NCI-H1694 treated with DMSO at 0.1 percent for 48 hours (cell line): ENCODE results near the gene MMS22L.
"Not testable (repeated sequence)": the region's sequence is repeated elsewhere in the genome, so short reads cannot be mapped to it uniquely, and the experiment has no call there.

Experiments used
- DNase-seq: peaks from one replicate; lab custom pipeline; 2025; lab: John Stamatoyannopoulos, UW

Gene MMS22L

DNA sequence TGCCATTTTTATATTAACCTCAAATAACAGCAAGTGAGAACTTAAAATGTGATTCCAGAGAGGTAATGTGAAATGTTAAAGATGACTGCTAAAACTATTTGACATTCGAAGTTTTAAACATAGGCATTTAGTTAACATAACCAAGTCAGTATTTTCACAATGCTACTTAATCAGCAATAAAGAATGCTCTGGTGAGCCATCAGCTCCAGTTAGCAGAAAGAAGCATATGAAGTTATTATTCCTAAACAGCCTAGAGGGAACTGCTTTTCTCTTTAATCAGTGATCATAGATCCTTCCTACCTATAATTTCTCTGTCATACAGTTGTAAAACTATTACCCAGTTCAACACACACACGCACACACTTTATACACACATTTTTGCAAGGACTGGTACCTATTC, 60.1 kb downstream of the MMS22L start:
- DNase-seq: no peak

DNA sequence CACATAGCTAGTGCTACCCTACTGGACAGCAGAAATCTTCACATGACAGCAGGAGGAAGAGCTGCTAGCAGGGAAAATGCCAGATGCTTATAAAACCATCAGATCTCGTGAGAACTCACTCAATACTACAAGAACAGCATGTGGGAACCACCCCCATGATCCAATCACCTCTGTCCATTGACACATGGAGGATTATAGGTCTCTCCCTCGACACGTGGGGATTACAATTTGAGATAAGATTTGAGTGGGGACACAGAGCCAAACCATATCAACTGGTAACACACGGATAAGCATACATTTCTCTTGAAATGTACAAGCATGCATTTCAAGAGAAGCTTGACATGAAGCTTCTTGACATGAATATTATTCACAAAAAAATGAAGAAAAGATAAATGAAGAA, 64.1 kb downstream of the MMS22L start:
- no peak for DNase-seq

DNA sequence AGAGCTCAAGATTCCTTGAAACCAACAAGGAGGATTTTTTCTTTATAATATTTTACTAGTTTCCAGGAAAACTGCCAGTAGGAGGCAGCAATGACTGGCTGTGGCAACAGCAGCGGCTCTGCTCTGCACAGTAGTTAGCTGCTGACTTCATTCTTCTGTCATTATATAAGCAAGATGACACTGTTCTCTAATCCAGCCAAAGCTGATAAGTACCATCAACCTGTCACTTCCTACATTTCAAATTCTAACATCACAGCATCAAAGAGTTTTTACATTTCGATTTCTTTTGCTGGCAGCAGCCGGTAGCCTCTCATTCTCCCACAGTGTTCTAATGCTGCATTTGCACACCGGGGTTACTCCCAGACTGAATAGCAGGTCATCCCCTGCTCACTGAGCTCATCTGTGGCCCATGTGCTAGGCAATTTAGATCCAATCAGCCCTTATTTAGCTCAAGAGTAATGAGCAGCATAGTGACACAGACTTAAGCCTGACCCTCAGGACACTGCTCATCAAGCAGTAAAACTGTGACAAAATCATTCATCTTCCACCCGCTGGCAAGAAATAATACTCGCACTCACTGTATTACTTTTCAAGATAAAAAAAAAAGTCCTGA, 67.8 kb downstream of the MMS22L start:
- peak; percentile 26 for DNase-seq

DNA sequence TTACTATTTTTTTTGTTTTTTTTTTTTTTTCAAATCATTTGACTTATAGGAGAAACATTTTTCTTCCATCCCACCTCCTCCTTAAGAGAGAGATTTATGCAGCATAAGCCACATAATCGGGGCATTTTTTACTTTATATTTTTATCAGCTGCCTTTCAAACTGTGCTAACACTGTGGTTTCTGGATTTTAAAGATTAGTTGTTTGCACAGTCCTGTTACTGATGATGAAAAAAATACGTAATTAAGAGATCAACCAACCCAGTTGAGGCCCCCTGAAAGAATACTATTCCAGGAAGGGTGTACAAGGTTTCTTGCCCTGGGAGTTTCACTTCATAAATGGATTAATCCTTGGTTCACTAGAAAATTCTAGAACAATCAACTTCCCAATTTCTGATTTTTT, 68.3 kb downstream of the MMS22L start:
- DNase-seq: no peak

DNA sequence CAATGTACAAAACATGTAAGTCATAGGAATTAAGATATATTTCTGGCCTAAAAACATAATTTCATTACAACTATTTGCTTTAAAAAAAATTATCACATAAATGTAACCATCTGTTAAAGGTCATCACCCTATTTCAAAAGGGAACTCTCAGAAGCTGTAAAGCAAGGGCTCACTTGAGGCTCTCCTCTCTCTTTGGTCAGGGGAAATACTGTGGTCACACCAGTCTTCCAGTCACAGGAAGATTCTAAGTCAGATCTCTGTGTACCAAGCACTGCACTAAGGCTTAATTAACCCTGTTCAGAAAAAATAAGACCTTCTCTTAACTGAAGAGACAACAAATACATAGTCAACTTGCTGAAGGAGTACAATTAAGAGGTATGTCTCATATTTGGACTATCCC, 75.6 kb downstream of the MMS22L start:
- DNase-seq: no peak

DNA sequence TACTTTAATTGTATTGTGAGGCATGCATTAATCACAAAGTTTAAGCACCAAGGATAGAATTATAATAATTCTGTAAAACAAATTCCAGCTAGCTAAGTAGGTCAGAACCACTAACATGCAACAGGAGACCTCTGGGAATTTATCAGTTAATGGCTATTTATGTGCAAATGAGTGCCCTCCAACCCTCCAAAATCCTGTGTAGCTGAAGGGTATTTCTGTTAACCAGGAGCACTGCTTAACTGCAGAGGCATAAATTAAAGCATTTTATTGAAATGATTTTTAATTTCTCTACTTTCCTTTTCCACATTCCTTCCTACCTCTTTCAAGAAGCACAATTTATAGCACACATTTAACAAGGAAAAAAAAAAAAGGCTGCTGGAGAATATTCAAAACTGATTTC, 77.0 kb downstream of the MMS22L start:
- no peak for DNase-seq

DNA sequence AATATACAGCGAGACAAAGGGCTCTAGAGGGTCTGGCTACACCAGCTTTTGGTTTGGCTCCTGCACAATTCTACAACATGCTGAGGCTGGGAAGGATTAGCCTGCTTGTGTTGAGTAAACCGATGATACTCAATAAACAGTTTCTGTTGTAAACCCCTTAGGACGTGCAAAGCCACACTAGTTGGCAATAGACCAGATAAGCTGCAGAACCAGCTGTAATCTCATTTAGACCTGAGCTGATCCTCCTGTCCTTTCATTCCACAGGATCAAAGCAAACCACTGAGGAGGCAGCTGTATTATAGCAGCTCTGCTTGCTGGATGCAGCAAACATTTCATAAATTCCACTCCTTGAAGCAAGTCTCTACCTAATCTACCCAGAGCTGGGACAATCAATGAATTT, 79.7 kb downstream of the MMS22L start:
- DNase-seq: peak; percentile 9

DNA sequence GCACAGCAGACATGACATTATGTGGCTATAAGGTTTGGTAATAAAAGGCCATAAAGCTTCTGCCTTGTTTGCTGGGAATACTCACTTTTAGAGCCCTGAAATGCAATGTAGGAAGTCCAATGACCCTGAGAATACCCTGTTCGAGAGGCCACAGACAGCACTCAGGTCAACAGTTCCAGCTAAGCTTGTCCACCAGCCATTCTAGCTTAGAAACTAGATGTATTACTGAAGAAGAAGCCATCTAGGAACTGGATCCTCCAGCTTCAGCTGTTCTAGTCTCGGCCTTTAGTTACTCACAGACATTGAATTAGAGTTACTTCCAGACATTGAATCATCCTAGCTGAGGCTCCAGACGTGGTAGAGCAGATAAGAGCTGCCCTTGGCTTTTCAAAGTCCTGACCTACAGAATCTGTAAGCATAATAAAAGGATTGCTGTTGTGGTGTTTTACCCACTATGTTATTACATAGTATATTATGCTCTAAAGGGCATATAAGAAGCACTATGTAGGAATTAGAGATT, 84.9 kb downstream of the MMS22L start:
- DNase-seq: no peak

DNA sequence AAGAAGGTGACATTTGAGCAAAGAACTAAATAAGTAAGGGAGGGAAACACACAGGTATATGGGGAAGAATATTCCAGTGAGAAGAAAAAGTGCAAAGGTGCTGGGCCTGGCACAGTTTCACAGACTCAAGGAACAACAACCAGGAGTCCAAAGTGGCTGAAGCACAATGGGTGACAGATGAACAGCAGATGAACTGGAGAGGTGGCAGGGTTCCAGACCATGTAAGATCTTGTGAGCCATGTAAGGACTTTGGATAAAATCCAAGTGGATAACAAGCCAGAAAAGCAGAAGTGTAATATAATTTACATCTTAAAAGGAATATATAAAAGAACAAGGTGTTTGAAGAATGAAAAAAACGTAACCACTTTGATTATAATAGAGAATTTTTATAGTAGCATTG, 87.9 kb downstream of the MMS22L start:
- DNase-seq: peak; percentile 16

DNA sequence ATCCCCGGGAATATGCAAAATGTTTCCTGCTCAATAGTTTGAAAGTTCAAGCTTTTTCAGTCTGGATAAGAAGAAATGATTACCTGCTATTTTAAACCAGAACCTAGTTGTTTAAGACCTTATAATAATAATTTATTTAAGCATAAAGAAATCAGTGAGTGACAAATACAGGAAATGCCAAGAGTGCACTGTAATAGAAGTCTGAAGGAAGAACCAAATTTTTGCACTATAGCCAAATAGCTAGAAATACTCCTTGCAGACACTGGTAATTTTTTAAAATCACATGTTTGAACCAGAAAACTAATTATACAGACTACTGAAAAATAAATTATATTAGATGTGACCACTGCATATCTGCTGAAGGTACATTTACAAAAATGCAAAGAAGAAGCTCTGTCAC, 93.2 kb downstream of the MMS22L start:
- DNase-seq: no peak

DNA sequence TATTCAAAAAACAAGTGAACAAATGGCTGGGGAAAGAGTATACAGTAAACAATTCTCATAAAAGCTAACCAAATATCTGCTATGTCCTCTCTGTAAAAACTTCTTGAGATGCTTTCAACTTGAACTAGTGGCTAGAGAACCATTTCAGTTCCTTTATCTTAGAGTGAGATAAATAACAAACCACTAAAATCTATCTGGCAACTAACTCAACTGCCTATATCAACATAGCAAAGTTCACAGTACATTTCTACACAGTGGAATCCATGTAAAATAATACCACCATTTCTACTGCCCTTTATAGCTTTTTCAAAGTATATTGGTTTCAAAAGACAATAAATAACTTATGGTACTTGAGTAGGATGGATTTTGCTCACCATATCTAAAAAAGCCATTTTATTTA, 95.1 kb downstream of the MMS22L start:
- no peak for DNase-seq

DNA sequence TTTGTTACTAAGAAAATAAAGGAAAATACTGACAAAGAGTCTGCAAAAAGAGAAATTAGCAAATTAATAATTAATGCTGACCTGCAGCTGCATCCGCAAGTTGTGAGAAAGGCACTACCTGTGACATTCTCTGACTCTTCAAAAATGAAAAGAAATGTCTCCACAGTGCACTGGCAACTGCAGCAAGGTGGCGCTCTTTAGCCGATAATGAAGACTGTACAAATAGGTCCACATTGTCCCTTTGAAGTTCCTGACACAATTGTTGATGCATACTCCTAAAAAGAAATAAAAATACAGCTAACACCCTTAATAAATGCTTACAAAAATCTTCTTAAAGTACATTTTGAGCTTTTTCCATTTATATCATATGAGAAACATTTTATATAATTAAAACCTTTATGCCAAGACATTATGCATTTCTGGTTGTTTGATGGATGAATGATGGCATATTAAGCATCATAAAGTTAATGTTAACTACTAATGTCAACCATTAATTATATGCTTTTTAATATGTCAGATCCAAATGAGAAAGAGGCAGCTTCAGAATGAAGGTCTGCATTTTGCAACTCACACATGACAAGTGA, 96.5 kb downstream of the MMS22L start:
- DNase-seq: peak; percentile 58

DNA sequence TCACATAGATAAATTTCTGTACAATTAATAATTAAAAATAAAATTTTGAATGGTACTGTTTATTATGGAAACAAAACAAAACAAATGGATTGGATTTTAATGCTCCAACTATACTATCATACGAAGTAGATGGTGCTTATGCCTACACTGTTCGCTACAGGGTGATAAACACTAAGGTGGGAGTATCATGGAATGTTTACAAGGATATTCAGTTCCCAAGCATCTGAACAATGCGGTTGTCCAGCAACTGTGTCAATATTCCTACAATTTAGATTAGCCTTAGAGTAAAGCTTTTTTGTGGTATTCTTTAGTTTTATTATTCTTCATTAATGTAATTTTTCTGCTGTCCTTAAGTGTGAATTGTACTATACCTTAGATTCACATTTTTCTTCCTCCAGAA, 105.1 kb downstream of the MMS22L start:
- DNase-seq: no peak

DNA sequence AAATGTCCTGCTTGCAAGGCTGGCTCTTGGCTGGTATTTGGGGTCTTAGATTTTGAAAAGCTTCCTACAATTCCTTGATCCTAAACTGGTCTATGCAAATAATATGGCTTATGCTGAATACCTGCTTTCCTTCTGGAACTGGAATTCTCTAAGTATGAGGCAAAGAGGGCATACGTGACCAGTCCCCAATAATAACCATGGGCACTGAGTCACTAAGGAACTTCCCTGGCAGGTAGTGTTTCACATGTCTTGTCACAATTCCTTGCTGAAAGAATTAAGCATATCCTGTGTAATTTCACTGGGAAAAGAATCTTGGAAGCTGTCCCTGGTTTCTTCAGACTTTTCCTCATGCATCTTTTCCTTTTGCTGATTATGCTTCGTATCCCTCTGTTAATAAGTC, 106.5 kb downstream of the MMS22L start:
- DNase-seq: no peak

DNA sequence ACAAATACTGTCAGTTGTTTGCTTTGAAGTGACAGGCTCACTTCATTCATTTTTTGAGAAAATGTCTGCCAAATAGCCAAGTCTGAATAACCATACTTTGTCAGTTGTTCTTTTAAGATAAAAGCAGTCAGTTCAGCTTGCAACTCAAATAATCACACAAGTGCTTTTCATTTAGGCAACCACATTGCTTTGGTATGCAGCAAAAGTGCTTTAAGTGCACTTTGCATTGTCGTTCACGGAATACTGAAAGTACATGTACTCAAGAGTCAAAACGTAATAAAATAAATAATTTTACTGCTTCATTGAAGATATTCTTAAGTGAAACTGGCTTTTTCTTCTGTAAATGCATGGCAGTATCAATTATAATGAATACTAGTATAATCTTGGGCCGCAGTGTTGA, 107.2 kb downstream of the MMS22L start:
- DNase-seq: no peak

DNA sequence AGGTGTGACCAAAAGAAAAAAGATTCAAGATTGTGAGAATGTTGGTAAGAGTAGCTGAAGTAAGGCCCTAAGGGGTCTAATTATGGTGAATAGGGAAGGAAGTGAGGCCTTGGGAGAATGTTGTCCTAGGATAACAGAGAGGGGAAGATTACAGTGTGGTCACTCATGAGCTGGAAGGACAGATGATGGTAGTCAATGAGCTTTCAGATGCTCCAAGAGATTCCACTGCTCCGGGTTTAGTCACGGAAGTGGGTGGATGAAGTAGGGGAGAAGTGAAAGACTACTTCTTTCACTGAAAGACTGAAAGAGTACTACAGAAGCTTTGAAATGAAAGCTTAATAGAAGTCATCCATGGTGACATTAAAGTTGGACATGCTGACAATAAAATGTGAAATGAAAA, 108.5 kb downstream of the MMS22L start:
- DNase-seq: no peak

DNA sequence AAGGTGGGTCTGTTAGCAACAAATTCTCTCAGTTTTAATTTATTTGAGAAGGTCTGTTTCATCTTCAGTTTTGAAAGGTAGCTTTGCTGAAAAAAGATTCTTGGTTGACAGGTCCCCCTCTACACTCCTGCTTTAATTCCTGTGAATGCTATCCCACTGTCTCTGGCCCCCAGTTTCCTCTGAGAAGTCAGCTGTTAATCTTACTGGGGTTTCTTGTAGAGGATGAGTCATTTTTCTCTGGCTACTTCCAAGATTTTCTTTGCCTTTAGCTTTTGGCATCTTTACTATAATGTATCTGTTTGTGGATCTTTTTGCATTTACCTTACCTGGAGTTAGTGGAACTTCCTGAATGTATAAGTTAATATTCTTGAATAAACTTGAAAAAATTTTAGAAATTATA, 122.7 kb downstream of the MMS22L start:
- no peak for DNase-seq

DNA sequence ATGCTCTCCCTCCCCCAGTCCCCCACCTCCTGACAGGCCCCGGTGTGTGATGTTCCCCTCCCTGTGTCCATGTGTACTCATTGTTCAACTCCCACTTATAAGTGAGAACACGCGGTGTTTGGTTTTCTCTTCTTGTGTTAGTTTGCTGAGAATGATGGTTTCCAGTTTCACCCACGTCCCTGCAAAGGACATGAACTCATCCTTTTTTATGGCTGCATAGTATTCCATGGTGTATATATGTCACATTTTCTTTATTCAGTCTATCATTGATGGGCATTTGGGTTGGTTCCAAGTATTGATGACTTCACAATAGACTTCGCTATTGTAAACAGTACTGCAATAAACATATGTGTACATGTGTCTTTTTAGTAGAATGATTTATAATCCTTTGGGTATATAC, 127.6 kb downstream of the MMS22L start:
- DNase-seq: not testable (repeated sequence)

DNA sequence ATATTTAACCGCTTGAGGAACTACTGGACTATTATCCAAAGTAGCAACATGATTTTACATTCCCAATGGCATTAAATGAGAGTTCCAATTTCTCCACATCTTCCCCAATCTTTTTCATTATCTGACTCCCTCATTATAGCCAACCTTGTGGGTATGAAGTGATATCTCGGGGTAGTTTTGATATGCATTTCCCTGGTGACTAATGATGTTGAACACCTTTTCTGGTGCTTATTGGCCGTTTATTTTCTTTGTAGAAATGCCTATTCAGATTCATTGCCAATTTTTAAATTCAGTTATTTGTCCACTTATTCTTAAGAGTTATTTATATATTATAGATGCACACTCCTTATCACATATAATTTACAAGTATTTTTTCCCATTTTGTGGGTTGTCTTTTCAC, 129.0 kb downstream of the MMS22L start:
- DNase-seq: no peak

DNA sequence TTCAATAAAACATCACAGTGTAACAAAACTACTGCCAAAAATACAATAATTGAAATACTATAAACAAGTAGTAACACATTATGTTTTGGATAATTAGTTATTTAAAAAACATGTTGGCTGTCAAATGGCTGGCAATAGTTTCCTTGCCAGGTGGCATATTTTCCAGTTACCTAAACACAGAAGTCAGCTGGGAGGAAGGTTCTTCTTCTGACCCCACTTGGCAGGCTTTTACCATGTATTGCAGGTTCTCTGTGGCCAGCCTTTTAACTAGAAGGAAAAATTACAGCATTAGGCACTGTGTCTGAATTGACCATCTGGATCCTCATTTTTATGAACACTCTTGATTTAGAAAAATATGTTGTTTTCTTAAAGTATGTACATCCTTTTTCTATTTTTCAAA, 131.4 kb downstream of the MMS22L start:
- DNase-seq: peak; percentile 62

DNA sequence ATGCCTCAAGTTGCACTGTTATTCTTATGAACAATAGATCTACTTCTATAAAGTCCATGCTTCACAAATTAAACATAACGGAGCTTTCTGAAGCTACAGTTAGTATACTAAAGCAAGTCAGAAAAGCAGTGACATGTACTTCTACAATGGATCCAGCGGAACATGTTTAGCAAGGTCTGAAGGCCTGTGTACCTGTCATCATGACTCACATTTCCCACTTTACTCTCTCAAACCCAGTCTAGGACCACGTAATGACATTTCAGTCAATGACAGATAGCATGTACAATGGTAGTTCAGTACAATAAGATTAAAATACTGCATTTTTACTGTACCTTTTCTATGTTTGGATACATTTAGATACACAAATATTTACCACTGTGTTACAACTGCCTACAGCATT, 132.1 kb downstream of the MMS22L start:
- no peak for DNase-seq

DNA sequence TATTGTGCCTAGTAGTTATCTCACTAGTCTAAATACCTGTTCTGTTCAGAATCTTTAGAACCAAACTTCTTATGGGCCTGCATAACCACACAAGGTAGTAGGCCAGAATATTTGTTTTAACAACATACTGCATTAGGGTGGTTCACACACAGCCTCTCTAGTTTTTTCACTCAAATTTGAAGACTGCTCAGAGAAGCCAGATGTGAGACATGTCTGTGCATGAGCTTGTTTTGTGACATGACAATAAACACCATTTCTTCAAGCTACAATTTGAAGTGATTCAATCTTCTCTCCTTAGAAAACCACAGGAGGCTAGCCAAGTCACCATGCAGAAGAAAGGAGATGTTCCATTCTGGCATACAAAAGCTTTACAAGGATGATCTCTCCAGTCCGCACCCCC, 135.6 kb downstream of the MMS22L start:
- DNase-seq: no peak

DNA sequence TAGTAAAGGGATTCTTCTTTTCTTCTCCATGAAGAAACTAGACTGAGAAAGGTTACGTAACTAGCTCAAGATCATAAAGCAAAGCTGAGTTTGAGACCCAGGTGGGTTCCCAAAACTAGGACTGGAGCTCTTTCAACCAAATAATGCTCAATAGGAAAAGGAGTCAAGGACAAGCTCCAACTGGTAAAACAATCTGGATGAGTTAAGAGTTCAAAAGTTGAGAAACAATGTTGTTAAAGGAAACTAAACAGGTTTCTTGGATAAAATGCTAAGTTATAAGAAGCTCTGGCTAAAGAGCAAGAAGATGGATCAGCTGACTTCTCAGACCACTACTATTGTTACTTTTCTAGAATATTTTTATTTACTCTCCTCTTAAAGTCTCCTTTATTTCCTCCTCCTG, 137.3 kb downstream of the MMS22L start:
- DNase-seq: no peak

DNA sequence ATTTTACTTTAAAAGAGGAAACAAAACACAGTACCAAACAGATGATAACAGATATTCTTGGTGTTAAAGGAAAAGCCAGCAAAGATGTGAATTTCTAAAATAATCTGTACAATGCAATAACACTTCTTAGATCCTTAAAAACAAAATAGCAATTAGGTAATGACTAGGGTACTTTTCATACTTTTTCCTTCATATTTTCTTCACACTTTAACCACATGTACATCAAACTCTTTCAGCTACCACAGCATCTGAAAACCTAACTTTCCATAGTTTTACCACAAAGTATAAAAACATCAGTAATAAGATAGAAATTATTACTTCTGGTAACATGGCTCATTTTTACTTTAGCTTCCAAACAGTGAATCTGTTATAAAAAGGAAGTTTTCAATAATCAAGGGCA, 141.3 kb downstream of the MMS22L start:
- DNase-seq: no peak
